SH-SY5Y (cell line): Measurements from ENCODE around the gene IREB2.

Source experiments
- GATA2 ChIP-seq: IDR thresholded peaks from 2 replicates; pipeline ENCODE4 v1.6.1; 2011; ENCODE audit warnings: mild to moderate bottlenecking, low read depth, low read length
- GATA3 ChIP-seq: IDR thresholded peaks from 2 replicates; pipeline ENCODE4 v1.6.1; 2011; ENCODE audit warnings: low read depth, mild to moderate bottlenecking, low read length, moderate library complexity

DNA sequence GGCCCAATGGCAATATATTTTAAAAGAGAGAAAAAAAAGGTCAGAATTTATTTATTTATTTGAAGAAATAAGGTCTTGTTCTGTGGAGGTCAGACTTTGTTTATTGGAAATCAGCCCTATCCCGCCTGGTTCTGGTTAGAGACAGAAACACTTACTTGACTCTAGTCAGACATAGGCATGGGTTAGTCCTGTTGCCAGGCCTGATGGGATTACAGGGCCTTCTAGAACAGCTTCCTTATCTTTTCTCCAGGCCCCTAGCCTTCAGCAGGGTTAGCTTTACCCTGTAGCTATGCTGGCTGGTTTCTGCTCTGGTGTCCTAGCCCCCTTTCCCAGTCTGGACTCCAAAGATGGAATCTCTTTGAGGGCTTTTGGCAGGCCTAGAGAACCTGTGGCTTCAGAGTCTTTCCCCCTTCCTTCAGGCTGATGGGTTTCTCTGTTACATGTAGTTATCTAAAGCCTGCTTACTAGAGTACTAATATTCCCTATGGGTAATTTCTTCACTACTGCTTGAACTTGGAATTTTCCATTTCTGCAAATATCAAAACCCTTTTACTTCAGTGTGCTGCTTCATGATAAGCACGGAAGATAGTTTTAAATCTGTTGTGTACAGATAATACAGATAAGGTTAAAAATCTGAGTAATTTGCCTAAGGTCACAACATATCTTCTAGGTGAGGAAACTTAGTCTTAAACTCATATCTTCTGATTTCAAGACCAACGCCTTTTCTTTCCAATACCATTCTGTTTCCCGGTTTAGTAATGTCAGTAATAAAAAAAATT lies 10.6 kb downstream of the IREB2 start:
- TF ChIP-seq GATA3 = no peak
- no peak for TF ChIP-seq GATA2
